Ovary (tissue), 3 donors: Measurements from ENCODE around the gene ARHGEF40.

Experiments
- POLR2A ChIP-seq: fragments of 450-650 bp; IDR thresholded peaks from one replicate; pipeline ENCODE4 v1.6.1; 2017; ENCODE audit warnings: antibody characterized with exemption, mild to moderate bottlenecking, moderate library complexity
- TF ChIP-seq, protein P1 (sequence below), 3 donors: fragments of 450-650 bp in 2 of 3; fragments of 200-600 bp in 1 of 3; IDR thresholded peaks; one replicate each; pipeline versions ENCODE4 v1.5.1 to v1.8.0; 2016 to 2022; ENCODE audit warnings: antibody characterized with exemption in 3 of 3, mild to moderate bottlenecking in 1 of 3
- donor health status: DM: no; HTN: no; CAD: no.

DNA sequence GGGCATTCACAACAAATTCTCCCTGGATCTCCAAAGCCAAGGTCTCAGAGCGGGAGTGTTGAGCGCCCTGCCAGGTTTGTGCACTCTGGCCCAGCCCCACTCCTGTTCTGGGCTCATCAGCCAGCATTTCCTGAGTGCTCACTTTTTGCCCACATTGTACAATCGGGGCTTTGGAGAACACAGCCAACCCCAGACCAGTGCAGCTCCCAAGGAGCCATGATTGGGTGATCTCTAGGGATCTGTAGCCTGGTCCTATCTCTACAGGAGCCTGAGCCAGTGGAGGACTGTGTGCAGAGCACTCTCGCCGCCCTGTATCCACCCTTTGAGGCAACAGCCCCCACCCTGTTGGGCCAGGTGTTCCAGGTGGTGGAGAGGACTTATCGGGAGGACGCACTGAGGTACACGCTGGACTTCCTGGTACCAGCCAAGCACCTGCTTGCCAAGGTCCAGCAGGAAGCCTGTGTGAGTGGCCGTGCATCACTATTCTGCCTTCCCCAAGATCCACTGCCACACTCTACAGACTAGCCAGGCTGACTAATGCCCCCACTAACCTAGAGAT is 2.8 kb downstream of the ARHGEF40 start:
- TF ChIP-seq, protein P1, sequence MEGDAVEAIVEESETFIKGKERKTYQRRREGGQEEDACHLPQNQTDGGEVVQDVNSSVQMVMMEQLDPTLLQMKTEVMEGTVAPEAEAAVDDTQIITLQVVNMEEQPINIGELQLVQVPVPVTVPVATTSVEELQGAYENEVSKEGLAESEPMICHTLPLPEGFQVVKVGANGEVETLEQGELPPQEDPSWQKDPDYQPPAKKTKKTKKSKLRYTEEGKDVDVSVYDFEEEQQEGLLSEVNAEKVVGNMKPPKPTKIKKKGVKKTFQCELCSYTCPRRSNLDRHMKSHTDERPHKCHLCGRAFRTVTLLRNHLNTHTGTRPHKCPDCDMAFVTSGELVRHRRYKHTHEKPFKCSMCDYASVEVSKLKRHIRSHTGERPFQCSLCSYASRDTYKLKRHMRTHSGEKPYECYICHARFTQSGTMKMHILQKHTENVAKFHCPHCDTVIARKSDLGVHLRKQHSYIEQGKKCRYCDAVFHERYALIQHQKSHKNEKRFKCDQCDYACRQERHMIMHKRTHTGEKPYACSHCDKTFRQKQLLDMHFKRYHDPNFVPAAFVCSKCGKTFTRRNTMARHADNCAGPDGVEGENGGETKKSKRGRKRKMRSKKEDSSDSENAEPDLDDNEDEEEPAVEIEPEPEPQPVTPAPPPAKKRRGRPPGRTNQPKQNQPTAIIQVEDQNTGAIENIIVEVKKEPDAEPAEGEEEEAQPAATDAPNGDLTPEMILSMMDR (IDR thresholded peaks at IDR 0.05) = no peak
- TF ChIP-seq POLR2A = no peak
